Activated naive CD4-positive, alpha-beta T cell treated with Interleukin-2 at 50 U/mL for 16 hours (primary cell): ENCODE measurements around the gene RRP9.
A peak's percentile ranks its signal among the peaks of the same experiment; 100 is the strongest.

Experiments
- DNase-seq: peaks from one replicate; pipeline ENCODE4 v3.0.0-alpha.2; 2020

RRP9 gene

DNA sequence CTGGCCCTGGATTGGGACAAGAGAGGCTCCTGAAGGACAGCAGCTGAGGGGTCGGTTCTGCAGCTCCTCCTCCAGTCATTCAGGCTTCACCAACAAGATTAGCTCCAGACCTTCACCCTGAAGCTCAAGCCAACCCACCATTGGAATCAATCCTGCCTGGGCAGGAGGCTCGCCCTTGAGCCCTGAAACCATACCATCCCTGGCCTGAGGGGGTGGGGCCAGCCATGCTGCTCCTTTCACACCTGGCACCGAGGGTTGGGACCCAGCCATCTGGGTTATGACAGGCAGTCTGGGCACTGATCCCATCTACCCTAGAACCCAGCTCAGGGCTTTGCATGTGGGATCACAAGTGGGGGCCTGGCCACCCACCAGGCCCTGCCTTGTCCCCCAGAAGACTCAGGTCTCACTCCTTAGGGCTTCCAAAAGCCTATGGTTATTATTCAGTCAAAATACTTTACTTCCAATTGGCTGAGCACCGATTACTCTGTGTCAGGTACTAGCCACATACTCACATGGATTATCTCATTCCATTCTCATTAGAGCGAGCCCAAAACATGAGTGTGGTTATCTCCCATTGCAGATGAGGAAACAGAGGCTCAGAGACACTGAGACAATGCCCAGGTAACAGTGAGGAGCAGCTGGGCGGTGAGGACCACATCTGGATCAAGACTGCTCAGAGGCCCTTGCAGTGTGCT lies 29.0 kb upstream of the RRP9 start:
- DNase-seq: no peak

- DNase-seq: no peak
Observed at GRCh38 chr3:51969841-51970240, 28.1 kb upstream of the RRP9 start.

DNA sequence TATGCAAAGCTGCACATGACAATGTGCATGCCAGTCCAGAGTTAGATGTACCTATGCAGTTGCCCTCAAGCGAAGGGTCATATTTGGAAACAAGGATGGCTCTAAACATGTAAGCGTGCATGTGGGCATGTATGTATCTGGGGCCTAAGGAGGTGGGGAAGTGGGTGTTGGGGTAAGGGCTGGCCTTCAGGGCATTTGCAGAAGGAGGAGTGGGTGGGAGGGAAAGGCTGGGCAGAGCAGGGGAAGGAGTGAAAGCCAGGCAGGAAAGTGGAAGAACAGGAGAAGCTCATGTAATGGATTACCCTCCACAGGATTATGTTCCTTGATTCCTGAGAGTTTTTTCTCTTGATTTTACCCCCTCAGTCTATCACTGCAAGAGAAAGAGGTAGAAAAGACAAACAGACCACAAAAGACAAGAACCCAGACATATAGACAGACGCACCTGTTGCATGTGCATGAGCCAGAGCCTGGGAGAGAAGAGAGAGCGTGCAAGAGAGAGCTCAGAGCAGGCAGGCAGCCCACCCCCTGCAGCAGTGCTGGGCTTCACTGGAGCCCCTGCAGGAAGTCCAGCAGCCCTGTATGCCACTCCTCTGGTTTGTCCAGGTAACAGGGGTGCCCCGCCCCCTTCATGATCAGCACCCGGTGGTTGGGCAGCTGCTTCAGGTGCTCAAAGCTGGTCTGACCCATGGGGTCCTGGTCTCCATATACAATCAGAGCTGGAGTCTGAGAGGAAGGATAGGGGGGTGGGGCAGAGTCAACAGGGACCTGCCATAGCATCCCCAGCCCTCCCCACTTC lies 27.4 kb upstream of the RRP9 start:
- DNase-seq: no peak

DNA sequence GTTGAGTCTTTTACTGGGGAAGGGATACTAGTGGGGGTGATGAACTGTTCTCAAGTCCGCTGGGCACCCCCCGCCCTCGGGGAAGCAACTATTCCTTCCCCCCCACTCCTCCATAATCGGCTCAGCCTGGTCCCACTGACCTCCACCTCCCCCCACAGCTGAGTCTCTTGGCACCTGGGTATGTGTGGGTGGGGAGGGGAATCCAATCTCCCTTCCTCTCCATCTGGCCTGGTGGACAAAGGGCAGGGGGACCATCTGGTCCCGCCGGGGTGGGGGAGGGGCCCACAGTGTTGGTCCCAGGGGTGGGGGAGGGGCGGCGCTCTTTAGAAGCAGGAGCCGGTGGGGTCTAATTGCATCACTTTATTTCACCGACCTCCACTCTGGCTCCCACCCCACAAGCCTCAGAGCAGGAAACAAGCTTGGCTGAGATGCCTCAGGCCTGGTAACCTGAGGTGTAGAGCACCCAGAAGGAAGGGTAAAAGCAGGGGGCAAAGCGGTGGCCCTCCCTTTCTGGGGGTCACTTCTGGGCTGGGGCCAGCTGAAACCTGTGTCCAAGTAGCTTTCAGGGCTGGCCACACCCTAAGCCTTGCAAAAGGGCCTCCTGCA lies 26.6 kb upstream of the RRP9 start:
- DNase-seq: no peak

DNA sequence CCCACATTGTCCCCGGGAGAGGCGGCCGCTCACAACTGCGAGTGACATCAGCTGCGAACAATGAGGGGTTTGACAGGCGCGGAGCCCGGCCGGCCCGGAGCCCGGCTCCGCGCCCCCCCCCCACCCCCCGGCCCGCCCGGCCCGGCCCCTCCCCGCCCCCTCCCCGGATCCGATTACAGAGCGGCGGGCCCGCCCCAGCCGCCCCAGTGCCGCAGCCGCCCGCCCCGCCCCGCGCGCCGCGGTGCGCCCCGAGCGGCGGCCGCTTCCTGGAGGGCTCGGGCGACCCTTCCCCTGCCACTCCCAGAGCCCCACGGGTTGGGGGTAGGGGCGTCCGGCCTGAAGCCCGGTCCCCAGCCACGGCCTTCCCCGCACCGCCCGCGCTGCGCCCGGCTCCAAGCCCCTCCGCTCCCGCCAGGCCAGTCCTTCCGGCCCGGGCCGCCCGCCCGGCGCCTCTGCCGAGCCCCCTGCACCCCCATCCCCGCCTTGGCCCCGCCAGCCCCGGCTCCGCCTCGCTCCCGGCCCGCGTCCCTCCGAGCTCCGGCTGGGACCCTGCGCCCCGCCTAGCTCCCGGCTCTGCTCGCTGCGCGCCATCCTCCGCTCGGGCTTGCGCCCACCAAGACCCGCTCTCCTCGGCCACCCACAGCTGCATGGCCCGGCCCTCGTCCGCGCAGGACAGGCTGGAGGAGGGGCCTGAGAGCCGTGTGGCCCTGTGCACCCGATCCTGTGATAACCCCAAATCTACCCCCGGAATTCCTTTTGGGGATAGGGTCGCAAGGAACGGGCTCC lies 25.9 kb upstream of the RRP9 start, which contains the start of gene PCBP4:
TSS of gene PCBP4 (minus strand) at position 71 of the 786 bp plus-strand sequence. CDS start 6,214 bp downstream, outside the sequence.
- DNase-seq: peak; percentile 39

- DNase-seq: no peak
Observed at GRCh38 chr3:51966922-51967383, 25.2 kb upstream of the RRP9 start.

DNA sequence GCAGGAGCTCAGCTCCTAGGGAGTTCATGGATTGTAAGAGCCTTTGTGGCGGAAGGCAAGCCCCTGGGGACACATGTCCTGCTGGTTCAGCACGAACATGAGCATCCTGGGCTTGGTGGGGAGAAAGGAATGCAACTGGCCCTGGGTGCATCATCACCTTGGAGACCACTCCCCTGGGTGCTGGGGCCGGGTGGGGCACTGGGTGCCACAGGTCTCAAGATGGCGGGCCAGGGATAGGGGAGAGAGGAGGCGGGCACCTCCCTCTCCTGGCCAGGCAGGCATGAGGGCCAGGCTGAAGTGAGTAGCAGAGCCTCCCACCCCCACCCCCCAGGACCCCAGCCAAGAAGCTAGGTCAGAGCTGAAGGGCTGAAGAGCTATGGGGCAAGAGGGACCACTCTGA lies 24.8 kb upstream of the RRP9 start:
- no peak for DNase-seq

DNA sequence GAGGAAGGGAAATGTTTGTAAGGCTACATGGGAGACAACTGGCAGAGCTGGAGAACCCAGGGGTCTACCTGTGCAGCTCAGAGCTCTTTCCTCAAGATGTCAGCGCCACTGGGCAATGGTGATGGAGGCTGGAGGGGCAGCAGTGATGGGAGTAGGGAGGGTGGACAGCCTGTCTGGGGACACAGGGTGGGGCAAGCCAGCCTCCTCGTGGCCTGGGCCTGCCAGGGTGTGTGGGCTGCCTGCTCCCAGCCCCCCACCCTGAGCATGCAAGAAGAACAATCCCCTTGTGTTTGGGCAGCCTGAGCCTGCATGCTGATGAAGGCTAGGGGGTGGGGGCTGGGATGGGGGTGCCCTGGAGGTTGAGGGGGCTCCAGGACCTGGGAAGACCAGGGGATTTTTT lies 24.3 kb upstream of the RRP9 start:
- no peak for DNase-seq

GRCh38 chr3:51964521-51964920 lies 22.8 kb upstream of the RRP9 start:
- no peak for DNase-seq

DNA sequence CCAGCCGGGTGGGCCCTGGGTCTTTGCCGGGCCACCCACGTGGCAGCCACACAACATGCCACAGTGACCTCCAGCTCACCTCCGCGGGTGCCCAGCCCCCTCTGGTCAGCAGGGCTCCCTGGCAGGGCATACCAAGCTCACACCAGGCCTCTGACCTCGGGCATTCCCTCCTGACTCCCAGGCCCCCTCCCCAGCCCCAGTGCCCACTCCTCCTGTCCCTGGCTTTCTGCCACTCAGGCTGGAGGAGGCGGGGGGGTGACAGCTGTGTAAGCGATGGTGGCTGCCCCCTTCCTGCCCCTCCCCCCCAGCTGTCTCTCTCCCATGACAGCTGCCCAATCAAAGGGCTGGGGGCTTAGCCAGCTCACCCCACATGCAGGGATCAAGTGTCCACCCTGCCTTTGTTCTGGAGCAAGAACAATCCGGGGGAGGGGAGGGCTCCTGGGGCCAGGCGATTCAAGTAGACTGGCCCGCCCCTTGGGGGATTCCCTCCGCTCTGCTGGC lies 22.3 kb upstream of the RRP9 start:
- DNase-seq: no peak

DNA sequence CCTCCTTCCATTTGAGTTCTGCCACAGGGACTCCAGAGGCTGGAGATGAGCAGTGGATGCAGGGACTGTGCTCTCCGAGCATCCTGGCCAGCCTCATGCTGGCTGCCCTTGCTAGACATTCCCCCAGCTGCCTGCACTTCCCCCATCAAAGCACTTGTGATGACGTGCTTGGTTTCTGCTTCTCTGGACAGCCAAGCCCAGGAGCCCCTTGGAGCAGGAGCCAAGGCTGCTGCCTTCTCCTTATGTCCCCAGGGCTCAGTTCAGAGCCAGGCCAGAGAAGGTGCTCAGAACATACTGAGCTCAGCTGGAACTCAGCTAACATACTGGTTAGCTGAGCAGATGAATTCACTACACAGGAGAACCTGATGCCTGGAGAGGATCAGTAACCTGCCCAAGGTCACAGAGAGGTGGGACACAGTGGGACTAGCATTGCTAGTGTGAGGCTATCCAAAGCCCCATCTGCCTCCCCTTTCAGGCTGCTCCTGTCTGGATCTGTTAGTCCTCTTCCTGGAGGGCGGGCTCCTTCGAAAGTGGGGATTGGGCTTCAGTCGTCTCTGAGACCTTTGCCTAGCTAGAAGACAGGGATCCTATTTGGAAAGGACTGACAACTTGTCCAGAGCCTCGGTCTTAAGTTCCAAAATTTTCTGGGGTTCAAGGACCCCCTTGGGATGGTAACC lies 21.3 kb upstream of the RRP9 start:
- no peak for DNase-seq

- DNase-seq: no peak
Observed at GRCh38 chr3:51961602-51962569, 20.2 kb upstream of the RRP9 start.

DNA sequence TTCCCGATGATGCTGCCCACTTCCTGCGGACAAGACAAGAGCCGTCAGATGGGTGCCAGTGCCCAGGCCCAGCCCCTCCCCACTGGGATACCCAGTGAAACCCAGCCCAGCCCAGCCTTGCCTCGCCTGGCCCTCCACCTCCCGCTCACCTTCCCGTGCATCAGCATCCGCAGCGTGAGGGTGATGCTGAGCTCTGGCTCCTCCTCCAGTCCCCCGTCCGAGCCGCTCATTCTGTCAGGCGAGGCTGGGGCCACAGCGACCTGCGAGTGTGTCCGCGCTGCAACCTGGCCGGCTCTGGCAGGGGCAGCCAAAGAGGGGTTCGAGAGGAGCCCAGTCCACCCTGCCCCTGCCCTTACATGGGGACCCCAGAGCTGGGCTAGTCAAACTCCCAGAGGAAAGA lies 19.3 kb upstream of the RRP9 start:
- DNase-seq: no peak

DNA sequence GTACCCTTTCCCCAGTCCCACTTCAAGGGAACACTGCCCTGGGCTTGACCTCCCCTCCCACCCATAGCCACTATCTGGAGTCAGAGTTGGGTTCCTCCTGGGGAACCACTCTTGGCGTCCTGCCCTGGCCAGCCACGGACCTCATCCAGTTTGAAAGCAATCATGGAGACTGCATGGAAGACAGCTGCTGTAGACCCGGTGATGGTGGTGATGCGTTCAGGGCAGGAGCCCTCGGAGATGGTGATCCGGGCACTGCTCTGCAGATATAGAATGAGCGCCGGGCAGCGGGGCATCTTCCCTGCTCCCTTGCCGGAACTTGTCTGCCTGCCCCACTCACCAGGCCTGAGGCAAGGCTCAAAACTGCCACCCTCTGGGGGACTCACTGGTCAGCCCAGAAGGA lies 18.7 kb upstream of the RRP9 start:
- DNase-seq: no peak

- DNase-seq: no peak
Observed at GRCh38 chr3:51959651-51960050, 17.9 kb upstream of the RRP9 start.

GRCh38 chr3:51958603-51959521 lies 17.2 kb upstream of the RRP9 start:
- no peak for DNase-seq

- no peak for DNase-seq
Observed at GRCh38 chr3:51957520-51958205, 16.0 kb upstream of the RRP9 start.

- DNase-seq: peak; percentile 38
Observed at GRCh38 chr3:51955893-51956770, 14.4 kb upstream of the RRP9 start.
